Measurements from ENCODE around the gene PKDCC.
A peak's percentile ranks its signal among the peaks of the same experiment; 100 is the strongest.

PKDCC gene

GRCh38 chr2:42040643-42041278 is 7.1 kb upstream of the PKDCC start:
- peaks cover 13% of the 10 kb centered on the region for H3K4me1 ChIP-seq
- TF ChIP-seq CTCF (IDR thresholded peaks at IDR 0.05; ENCODE audit: low read depth, low read length) = peak; percentile 27
- no peak for DNase-seq

GRCh38 chr2:42041377-42042127 is 6.3 kb upstream of the PKDCC start:
- Histone ChIP-seq H3K4me3 (ENCODE audit: low read depth, low read length) (no peak overlapping the region), H3K36me3 (no peaks in the 10 kb centered on the region), H3K27me3 (no peaks in the 10 kb centered on the region), H3K4me1 (peaks cover 15% of the 10 kb centered on the region), H3K9me3 (no peaks in the 10 kb centered on the region)
- no peak; the same call in 1 of the 2 replicates for TF ChIP-seq CTCF (IDR thresholded peaks at IDR 0.05; ENCODE audit: low read depth, low read length)
- DNase-seq = no peak

More at GRCh38 chr2:42040643-42041278, 7.1 kb upstream of the PKDCC start:
- Histone ChIP-seq H3K4me3 (ENCODE audit: low read depth, low read length) (no peak overlapping the region), H3K27me3 (no peaks in the 10 kb centered on the region), H3K36me3 (no peaks in the 10 kb centered on the region), H3K9me3 (no peaks in the 10 kb centered on the region)

- peaks cover 15% of the 10 kb centered on the region for H3K4me1 ChIP-seq
- H3K36me3 ChIP-seq = no peaks in the 10 kb centered on the region
- no peak for DNase-seq
- no peak overlapping the region for H3K4me3 ChIP-seq (ENCODE audit: low read depth, low read length)
- TF ChIP-seq CTCF (IDR thresholded peaks at IDR 0.05; ENCODE audit: low read depth, low read length) = no peak
- no peaks in the 10 kb centered on the region for H3K27me3 ChIP-seq
- H3K9me3 ChIP-seq = no peaks in the 10 kb centered on the region
Observed at GRCh38 chr2:42042631-42043355, 5.0 kb upstream of the PKDCC start.

GRCh38 chr2:42043789-42044394 is 3.9 kb upstream of the PKDCC start:
- no peaks in the 10 kb centered on the region for H3K27me3 ChIP-seq
- H3K4me1 ChIP-seq = peaks cover 15% of the 10 kb centered on the region
- no peaks in the 10 kb centered on the region for H3K9me3 ChIP-seq
- TF ChIP-seq CTCF (IDR thresholded peaks at IDR 0.05; ENCODE audit: low read depth, low read length) = no peak
- no peak overlapping the region for H3K4me3 ChIP-seq (ENCODE audit: low read depth, low read length)
- no peaks in the 10 kb centered on the region for H3K36me3 ChIP-seq
- DNase-seq = no peak

GRCh38 chr2:42044939-42045338 is 2.9 kb upstream of the PKDCC start:
- peak; percentile 46 for DNase-seq
- no peak overlapping the region for H3K4me3 ChIP-seq (ENCODE audit: low read depth, low read length)
- no peaks in the 10 kb centered on the region for H3K9me3 ChIP-seq
- H3K4me1 ChIP-seq = peaks cover 15% of the 10 kb centered on the region
- no peaks in the 10 kb centered on the region for H3K36me3 ChIP-seq
- no peak; the same call in 1 of the 2 replicates for TF ChIP-seq CTCF (IDR thresholded peaks at IDR 0.05; ENCODE audit: low read depth, low read length)
- H3K27me3 ChIP-seq = no peaks in the 10 kb centered on the region

Data from BE2C (cell line).